Immature natural killer cell (primary cell): ENCODE data around the gene ADAMTSL3. TPM values are rescaled to one million over a fixed set of nuclear protein-coding genes. Genes with fewer than 3 reads are reported as not detected.

Source experiments
- DNase-seq, 3 donors: peaks; one replicate each; pipeline ENCODE4 v3.0.0; 2022; ENCODE audit warnings: mixed read lengths in 1 of 3
- H3K27ac Mint-ChIP-seq, 6 donors: one replicate each; pipeline ENCODE4 v1.8.0; 2020; ENCODE audit warnings: mixed read lengths in 6 of 6, mild to moderate bottlenecking in 5 of 6, inconsistent platforms in 4 of 6, moderate library complexity in 3 of 6
- H3K27me3 Mint-ChIP-seq, 3 donors: one replicate each; pipeline ENCODE4 v1.8.0; 2020 to 2021; ENCODE audit warnings: low read depth in 3 of 3, mild to moderate bottlenecking in 3 of 3, mixed read lengths in 3 of 3, moderate library complexity in 3 of 3, inconsistent platforms in 1 of 3
- H3K36me3 Mint-ChIP-seq, 3 donors: one replicate each; pipeline ENCODE4 v1.8.0; 2020; ENCODE audit warnings: mixed read lengths in 3 of 3, inconsistent platforms in 2 of 3, mild to moderate bottlenecking in 2 of 3
- H3K4me1 Mint-ChIP-seq, 2 donors: one replicate each; pipeline ENCODE4 v1.8.0; 2020; ENCODE audit warnings: inconsistent platforms in 2 of 2, mild to moderate bottlenecking in 2 of 2, mixed read lengths in 2 of 2, moderate library complexity in 1 of 2
- H3K4me3 Mint-ChIP-seq, 5 donors: one replicate each; pipeline ENCODE4 v1.8.0; 2020; ENCODE audit warnings: mild to moderate bottlenecking in 5 of 5, mixed read lengths in 5 of 5, inconsistent platforms in 3 of 5, moderate library complexity in 3 of 5
- H3K9me3 Mint-ChIP-seq, 6 donors: one replicate each; pipeline ENCODE4 v1.8.0; 2020; ENCODE audit warnings: mild to moderate bottlenecking in 6 of 6, mixed read lengths in 6 of 6, inconsistent platforms in 4 of 6, moderate library complexity in 3 of 6
- polyA plus RNA-seq, 3 donors: library from polyadenylated mRNA; unstranded; fragments of 300-500 nt; fragmentation: Illumina TruSeq; gene quantifications; one replicate each; pipeline ENCODE4 v1.2.3, GENCODE V29; 2021

Gene ADAMTSL3
- polyA plus RNA-seq, 3 donors from 2014 or later, result not detected

DNA sequence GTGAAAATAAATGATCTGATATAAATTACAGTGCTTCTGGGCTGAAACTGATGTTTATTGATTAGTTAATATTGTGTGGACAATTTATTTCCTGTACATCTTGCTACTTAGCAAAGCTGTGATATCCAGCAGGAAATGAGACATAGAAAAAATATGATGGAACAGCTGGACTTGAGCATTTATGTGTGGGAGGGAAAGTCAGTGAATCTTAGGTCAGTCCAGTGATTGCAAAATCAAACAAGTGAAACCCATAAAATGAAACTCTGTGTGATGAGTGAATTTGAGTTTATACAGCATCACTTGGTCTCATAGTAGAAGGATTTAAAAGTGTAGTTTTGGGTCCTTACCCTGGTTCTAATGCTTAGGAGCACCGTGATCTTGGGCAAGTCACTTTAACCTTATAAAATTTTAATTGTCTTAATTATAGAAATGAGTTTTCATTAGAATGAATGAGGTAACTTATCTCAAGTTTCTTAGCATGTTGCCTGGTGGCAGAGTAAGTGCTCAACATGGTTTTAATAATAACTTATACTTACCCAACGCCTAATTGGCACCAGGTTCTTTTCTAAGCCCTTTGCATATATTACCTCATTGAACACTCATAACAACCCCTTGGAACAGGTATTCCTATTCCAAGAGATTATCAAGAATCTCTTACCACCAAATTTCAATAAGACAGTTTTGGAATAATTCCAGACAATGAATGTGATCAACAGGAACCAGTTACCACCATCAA is 194.6 kb downstream of the ADAMTSL3 start:
- DNase-seq, result no peak
- H3K9me3 Mint-ChIP-seq, result peaks cover 0 to 5% (median 0%) of the 10 kb centered on the region in 6 donors
- H3K27ac Mint-ChIP-seq, result no peak overlapping the region
- peaks cover 0 to 2% (median 1%) of the 10 kb centered on the region in 3 donors for H3K27me3 Mint-ChIP-seq
- no peaks in the 10 kb centered on the region for H3K36me3 Mint-ChIP-seq
- no peak overlapping the region for H3K4me3 Mint-ChIP-seq
- no peaks in the 10 kb centered on the region for H3K4me1 Mint-ChIP-seq

DNA sequence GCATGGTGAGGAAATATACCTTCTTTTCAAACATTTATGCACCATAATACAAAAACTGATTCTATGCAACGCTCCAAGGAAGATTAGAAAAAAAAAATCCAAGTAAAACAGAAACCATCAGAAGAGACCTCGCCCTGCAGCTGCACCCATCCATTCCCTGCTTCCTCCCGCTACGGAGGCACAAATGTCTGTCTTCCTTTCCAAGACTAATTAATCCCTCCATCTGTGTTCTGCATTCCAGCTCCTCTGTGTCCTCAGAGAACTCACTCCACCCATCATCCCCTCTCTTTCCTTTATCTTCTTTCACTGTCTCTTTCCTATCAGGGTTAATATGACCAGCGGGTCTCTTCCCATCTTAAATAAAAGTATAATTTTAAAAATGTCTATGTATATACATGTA is 196.1 kb downstream of the ADAMTSL3 start:
- Mint-ChIP-seq H3K36me3 (no peaks in the 10 kb centered on the region), H3K4me1 (no peaks in the 10 kb centered on the region), H3K4me3 (no peak overlapping the region), H3K27ac (no peak overlapping the region), H3K27me3 (peaks cover 0 to 1% (median 0%) of the 10 kb centered on the region in 3 donors), H3K9me3 (no peaks in the 10 kb centered on the region)
- no peak for DNase-seq

DNA sequence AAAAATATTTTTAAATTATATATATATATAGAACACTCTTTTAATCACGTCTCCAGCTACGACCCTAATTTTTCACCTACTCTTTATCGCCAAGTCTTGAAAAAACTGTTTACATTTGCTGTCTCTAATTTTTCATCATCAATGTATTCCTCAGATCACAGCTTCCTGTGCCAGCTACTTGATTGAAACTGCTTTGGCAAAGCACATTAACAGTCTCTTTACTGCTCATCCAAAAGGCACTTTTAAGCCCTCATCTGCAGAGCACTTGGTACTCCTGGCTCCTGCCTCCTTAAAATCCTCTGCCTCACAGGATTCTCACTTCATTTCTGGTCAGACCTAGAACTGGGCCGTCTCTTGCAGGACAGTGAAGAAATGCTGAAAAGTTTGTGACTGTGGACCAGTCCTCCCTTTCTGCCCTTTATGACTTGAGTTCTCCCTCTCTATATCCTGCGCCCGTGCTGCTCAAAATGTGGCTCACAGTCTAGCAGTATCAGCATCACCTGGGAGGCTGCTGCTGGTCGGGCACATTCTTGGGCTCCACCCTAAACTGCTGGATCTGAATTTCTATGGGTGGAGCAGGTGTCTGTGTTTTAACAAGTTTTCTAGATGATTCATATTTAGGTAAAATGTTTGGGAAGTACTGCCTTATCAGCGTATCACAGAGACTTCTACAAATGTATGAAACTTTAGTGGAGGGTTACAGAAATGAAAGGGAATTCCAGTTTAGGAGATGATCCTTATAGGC is 196.8 kb downstream of the ADAMTSL3 start:
- Mint-ChIP-seq H3K27me3 (peaks cover 0 to 1% (median 0%) of the 10 kb centered on the region in 3 donors), H3K27ac (no peak overlapping the region), H3K9me3 (no peaks in the 10 kb centered on the region), H3K4me1 (no peaks in the 10 kb centered on the region), H3K36me3 (no peaks in the 10 kb centered on the region), H3K4me3 (no peak overlapping the region)
- DNase-seq, result no peak

DNA sequence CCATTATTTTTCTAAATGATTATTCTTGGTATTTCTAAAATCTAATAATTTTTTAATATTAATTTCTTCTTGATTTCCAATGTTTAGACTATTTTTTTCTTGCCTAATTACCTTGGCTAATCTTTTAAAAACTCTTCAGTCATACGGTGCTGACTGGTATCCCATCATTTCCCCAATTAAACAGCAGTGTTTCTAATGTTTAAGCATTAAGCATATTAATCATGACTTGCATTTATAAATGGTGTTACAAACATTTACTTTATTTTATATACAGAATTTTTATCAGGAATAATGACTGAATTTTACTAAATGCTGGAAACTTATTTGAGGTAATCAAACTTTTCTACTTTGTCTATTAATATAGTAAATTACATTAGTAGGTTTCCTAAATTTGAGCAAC is 199.3 kb downstream of the ADAMTSL3 start:
- Mint-ChIP-seq H3K36me3 (no peaks in the 10 kb centered on the region), H3K27me3 (peaks cover 0 to 4% (median 0%) of the 10 kb centered on the region in 3 donors), H3K9me3 (peaks cover 0 to 2% (median 0%) of the 10 kb centered on the region in 6 donors)

DNA sequence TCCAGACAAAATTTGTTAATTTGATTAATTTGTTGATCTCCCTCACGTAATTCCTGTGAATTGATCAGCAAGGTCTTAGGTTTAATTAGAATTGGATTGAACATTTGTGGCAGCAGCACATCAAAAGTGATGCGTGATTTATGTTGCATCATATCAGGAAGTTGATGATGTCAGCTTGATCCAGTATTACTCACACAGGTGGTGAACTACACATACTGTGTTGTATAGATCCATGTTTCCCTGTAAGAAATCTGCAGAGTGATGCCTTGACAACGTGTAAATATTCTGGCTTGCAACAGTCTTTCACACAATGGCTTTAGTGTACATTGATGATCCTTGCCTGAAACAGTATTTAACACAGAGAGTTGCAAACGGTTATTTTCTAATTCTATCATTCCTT is 200.4 kb downstream of the ADAMTSL3 start:
- H3K9me3 Mint-ChIP-seq, result peaks cover 0 to 2% (median 0%) of the 10 kb centered on the region in 6 donors
- no peak overlapping the region for H3K4me3 Mint-ChIP-seq
- H3K27ac Mint-ChIP-seq, result no peak overlapping the region
- no peaks in the 10 kb centered on the region for H3K36me3 Mint-ChIP-seq
- H3K27me3 Mint-ChIP-seq, result peaks cover 0 to 4% (median 0%) of the 10 kb centered on the region in 3 donors
- H3K4me1 Mint-ChIP-seq, result no peaks in the 10 kb centered on the region
- no peak for DNase-seq

More for the DNA sequence above, 199.3 kb downstream of the ADAMTSL3 start:
- no peaks in the 10 kb centered on the region for H3K4me1 Mint-ChIP-seq
- H3K4me3 Mint-ChIP-seq, result no peak overlapping the region
- no peak for DNase-seq
- no peak overlapping the region for H3K27ac Mint-ChIP-seq

DNA sequence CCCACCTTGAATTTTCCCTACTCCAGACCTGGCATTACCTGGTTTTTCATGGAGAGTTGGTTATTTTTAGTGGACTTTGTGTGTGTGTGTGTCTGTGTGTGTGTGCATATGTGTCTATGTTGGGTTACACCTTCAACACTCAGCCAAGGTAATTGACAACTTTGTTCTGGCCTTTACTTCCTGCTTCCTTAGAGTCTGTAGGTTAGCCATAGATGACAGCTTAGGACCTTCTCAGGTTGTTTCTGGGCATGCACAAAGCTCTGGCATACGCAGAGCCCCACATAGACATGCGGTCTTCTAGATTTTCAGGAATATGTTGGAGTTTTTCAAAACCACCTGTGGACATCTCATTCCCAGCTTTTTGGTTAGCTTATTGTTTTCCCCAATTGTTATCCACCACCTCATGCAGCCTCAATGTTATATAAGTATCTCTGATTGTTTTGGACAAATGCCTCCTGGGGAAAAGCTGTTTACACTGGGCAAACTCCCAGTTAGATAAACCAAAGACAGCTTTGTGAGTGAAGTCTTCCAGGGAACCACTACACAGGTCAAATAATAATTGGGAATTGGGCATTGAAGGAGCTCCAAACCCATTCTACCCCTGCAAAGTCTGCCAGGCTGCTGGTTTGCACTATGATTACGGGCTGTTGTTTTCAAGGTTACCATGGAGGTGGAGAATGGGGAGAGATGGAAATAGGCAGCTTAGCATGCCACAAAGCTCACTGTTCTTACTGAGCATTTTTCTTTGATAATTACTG is 201.2 kb downstream of the ADAMTSL3 start:
- no peaks in the 10 kb centered on the region for H3K4me1 Mint-ChIP-seq
- no peak overlapping the region for H3K27ac Mint-ChIP-seq
- H3K36me3 Mint-ChIP-seq, result no peaks in the 10 kb centered on the region
- no peak overlapping the region for H3K4me3 Mint-ChIP-seq
- DNase-seq, result no peak
- peaks cover 0 to 4% (median 3%) of the 10 kb centered on the region in 3 donors for H3K27me3 Mint-ChIP-seq
- peaks cover 0 to 4% (median 0%) of the 10 kb centered on the region in 6 donors for H3K9me3 Mint-ChIP-seq

DNA sequence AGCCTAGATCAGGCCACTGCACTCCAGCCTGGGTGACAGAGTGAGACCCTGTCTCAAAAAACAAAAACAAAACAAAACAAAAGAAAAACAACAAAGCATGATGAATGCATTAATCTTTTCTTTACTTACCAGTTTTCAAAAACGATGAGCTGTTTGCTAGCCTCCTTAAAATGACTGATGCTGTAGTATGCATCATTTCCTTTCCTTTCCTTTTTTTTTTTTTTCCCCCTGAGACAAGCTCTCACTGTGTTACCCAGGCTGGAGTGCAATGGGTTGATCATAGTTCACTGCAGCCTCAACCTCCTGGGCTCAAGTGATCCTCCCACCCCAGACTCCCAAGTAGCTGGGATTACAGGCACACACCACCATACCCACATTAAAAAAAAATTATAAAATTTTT is 202.0 kb downstream of the ADAMTSL3 start:
- Mint-ChIP-seq H3K9me3 (peaks cover 0 to 4% (median 0%) of the 10 kb centered on the region in 6 donors), H3K27me3 (peaks cover 0 to 4% (median 3%) of the 10 kb centered on the region in 3 donors), H3K36me3 (no peaks in the 10 kb centered on the region), H3K27ac (no peak overlapping the region), H3K4me1 (no peaks in the 10 kb centered on the region), H3K4me3 (no peak overlapping the region)
- DNase-seq, result no peak

DNA sequence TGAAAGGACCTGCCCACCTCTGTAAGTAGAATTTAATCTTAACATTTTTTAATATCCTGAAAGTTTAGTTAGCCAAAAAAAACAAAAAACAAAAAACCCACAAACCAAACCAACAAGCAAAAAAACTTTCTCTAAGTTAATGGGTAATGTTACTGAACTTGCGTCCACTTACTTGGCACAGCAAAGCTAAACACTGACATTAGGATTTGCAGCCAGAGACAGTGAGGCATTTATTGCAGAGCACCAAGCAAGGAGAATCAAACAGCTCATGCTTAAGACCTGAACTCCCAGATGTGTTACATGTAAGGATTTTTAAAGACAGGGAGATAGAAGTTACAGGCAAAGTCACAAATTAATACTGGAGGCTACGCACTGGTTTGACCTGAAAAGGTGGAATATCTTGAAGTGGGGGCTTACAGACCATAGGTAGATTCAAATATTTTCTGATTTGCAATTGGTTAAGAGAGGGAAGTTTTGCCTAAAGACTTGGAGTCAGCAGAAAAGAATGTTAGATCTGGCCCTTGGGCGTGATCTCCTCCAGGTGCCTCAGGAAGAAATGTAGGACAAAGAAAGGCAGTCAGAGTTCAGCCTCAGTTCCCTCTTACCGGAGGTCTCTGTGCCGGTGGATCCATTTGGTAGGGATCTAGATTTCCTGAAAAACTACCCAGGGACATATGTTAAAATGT is 205.0 kb downstream of the ADAMTSL3 start:
- no peaks in the 10 kb centered on the region for H3K36me3 Mint-ChIP-seq
- peaks cover 0 to 4% (median 2%) of the 10 kb centered on the region in 6 donors for H3K9me3 Mint-ChIP-seq
- DNase-seq, result no peak
- H3K27me3 Mint-ChIP-seq, result peaks cover 0 to 4% (median 3%) of the 10 kb centered on the region in 3 donors
- H3K27ac Mint-ChIP-seq, result no peak overlapping the region
- H3K4me1 Mint-ChIP-seq, result no peaks in the 10 kb centered on the region
- H3K4me3 Mint-ChIP-seq, result no peak overlapping the region

DNA sequence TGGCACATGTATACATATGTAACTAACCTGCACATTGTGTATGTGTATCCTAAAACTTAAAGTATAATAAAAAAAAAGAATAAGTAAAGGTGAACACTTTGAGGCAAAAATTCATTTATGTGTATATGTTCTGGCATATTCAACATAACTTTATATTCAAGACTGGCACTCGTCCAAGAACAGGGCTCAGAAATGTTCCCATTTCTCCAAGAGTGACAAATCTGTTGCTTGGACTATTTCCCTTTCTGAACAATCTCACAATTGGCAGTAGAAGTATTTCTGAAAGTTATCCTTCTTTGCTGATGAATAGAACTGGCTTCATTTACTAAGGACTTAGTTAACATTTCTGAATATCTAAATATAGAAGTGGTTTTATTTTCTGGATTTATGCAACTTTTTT is 212.8 kb downstream of the ADAMTSL3 start:
- Mint-ChIP-seq H3K27ac (no peak overlapping the region), H3K9me3 (peaks cover 0 to 2% (median 0%) of the 10 kb centered on the region in 6 donors), H3K36me3 (no peaks in the 10 kb centered on the region), H3K4me1 (no peaks in the 10 kb centered on the region), H3K27me3 (peaks cover 0 to 4% (median 0%) of the 10 kb centered on the region in 3 donors), H3K4me3 (no peak overlapping the region)
- DNase-seq, result no peak

- no peaks in the 10 kb centered on the region for H3K36me3 Mint-ChIP-seq
- no peaks in the 10 kb centered on the region for H3K4me1 Mint-ChIP-seq
- no peak for DNase-seq
- no peak overlapping the region for H3K4me3 Mint-ChIP-seq
- H3K9me3 Mint-ChIP-seq, result no peaks in the 10 kb centered on the region
- no peak overlapping the region for H3K27ac Mint-ChIP-seq
- H3K27me3 Mint-ChIP-seq, result peaks cover 0 to 4% (median 0%) of the 10 kb centered on the region in 3 donors
Observed at GRCh38 chr15:83869341-83869740, 215.4 kb downstream of the ADAMTSL3 start.

DNA sequence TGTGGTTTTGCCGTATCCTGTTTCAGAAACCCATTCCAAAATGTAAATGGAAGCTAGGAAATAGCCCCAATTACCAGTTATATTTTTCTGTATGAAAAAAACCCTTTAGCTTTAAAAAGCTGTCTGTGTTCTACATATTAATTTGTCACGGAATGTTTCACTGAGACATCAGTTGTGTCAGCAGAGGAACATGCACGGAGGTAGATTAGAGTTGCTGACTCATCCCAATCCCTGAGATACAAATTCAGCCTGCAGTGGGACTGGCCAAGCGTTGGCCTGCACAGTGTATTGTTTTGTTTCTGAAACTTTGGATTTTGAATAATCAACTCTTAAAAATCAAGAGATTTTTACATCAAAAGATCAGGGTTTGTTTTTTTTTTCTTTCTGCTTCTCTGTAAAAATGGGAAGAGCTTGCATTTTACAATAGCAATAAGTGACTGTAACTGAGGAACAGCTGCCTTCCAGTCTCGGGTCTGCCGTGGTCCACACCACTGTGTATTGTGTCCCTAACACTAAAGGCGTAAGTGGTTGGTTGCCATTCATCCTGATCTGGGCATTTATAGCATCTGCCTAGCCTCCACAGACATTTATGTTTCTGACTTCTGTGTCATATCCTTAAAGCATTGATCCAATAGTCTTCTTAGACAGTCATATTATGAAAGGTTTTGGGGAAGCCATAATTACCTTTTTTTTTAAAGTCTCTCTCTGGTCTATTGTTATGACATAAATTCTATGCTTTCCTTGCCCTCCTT is 218.1 kb downstream of the ADAMTSL3 start:
- H3K27ac Mint-ChIP-seq, result no peak overlapping the region
- no peaks in the 10 kb centered on the region for H3K4me1 Mint-ChIP-seq
- H3K36me3 Mint-ChIP-seq, result no peaks in the 10 kb centered on the region
- no peak for DNase-seq
- H3K4me3 Mint-ChIP-seq, result no peak overlapping the region
- H3K27me3 Mint-ChIP-seq, result peaks cover 0 to 4% (median 0%) of the 10 kb centered on the region in 3 donors
- peaks cover 0 to 4% (median 0%) of the 10 kb centered on the region in 6 donors for H3K9me3 Mint-ChIP-seq

GRCh38 chr15:83873966-83874365 is 220.0 kb downstream of the ADAMTSL3 start:
- DNase-seq, result no peak
- peaks cover 0 to 2% (median 0%) of the 10 kb centered on the region in 3 donors for H3K27me3 Mint-ChIP-seq
- H3K4me1 Mint-ChIP-seq, result no peaks in the 10 kb centered on the region
- H3K9me3 Mint-ChIP-seq, result peaks cover 0 to 4% (median 0%) of the 10 kb centered on the region in 6 donors
- no peaks in the 10 kb centered on the region for H3K36me3 Mint-ChIP-seq
- H3K4me3 Mint-ChIP-seq, result no peak overlapping the region
- H3K27ac Mint-ChIP-seq, result no peak overlapping the region

GRCh38 chr15:83880529-83880928 is 226.6 kb downstream of the ADAMTSL3 start:
- peaks cover 0 to 2% (median 0%) of the 10 kb centered on the region in 6 donors for H3K9me3 Mint-ChIP-seq
- no peak overlapping the region for H3K4me3 Mint-ChIP-seq
- no peaks in the 10 kb centered on the region for H3K36me3 Mint-ChIP-seq
- H3K4me1 Mint-ChIP-seq, result no peaks in the 10 kb centered on the region
- no peak for DNase-seq
- no peaks in the 10 kb centered on the region for H3K27me3 Mint-ChIP-seq
- H3K27ac Mint-ChIP-seq, result no peak overlapping the region
